DND-41 (cell line): Measurements from ENCODE around the gene CS.
A peak's percentile ranks its signal among the peaks of the same experiment; 100 is the strongest.

ENCODE experiments used
- ATAC-seq: fragments of 200-7000 bp; cut with Tn5 transposase; 3 replicates; pipeline ENCODE4 v1.9.1; 2021; ENCODE audit warnings: low read depth; ENCODE audit not compliant: insufficient read depth
- DNase-seq: peaks from one replicate; pipeline ENCODE4 v3.0.0-alpha.2; 2020
- H2AFZ ChIP-seq: 2 replicates; pipeline ENCODE4 v1.6.0; 2012; ENCODE audit warnings: low read depth, low read length
- H3K27ac ChIP-seq: 2 replicates; pipeline ENCODE4 v1.5.1; 2012; ENCODE audit warnings: low read length, inconsistent platforms
- H3K27me3 ChIP-seq: fragments of 200-600 bp; sonication (generic); 2 replicates; pipeline ENCODE4 v1.6.0; 2012; ENCODE audit warnings: low read length, mild to moderate bottlenecking, inconsistent platforms; ENCODE audit not compliant: insufficient read depth, poor library complexity
- H3K36me3 ChIP-seq: 2 replicates; pipeline ENCODE4 v1.5.1; 2012; ENCODE audit warnings: low read length, inconsistent platforms; ENCODE audit not compliant: insufficient read depth
- H3K4me1 ChIP-seq: 2 replicates; pipeline ENCODE4 v1.5.1; 2012; ENCODE audit warnings: mild to moderate bottlenecking, low read length; ENCODE audit not compliant: insufficient read depth
- H3K4me2 ChIP-seq: 2 replicates; pipeline ENCODE4 v1.6.0; 2012; ENCODE audit warnings: mild to moderate bottlenecking, moderate library complexity, low read length, inconsistent platforms; ENCODE audit not compliant: insufficient read depth
- H3K4me3 ChIP-seq, 2 experiments: fragments of 200-600 bp in 1 of 2; shearing (Covaris generic) in 1 of 2; 2 replicates each; pipeline ENCODE4 v1.5.1; 2012 to 2016; ENCODE audit warnings: inconsistent platforms in 2 of 2, low read length in 2 of 2, mild to moderate bottlenecking in 2 of 2, low read depth in 1 of 2, moderate library complexity in 1 of 2
- H3K79me2 ChIP-seq: 2 replicates; pipeline ENCODE4 v1.6.0; 2012; ENCODE audit warnings: low read length, inconsistent platforms; ENCODE audit not compliant: insufficient read depth
- H3K9ac ChIP-seq: 2 replicates; pipeline ENCODE4 v1.6.0; 2012; ENCODE audit warnings: low read depth, mild to moderate bottlenecking, inconsistent platforms, low read length, moderate library complexity
- H3K9me3 ChIP-seq: 2 replicates; pipeline ENCODE4 v1.5.1; 2012; ENCODE audit warnings: low read length, moderate library complexity, mild to moderate bottlenecking, inconsistent platforms; ENCODE audit not compliant: insufficient read depth, severe bottlenecking
- H4K20me1 ChIP-seq: 2 replicates; pipeline ENCODE4 v1.6.0; 2012; ENCODE audit warnings: low read length; ENCODE audit not compliant: insufficient read depth
- EZH2 ChIP-seq: IDR thresholded peaks from 3 replicates; pipeline ENCODE4 v1.6.1; 2012; ENCODE audit warnings: borderline replicate concordance, low read depth, mild to moderate bottlenecking, moderate library complexity, low read length, inconsistent platforms; ENCODE audit not compliant: severe bottlenecking
- TF ChIP-seq, protein P1 (sequence below): IDR thresholded peaks from 2 replicates; pipeline ENCODE4 v1.5.1; 2012; ENCODE audit warnings: borderline replicate concordance, low read length, moderate library complexity, mild to moderate bottlenecking; ENCODE audit not compliant: poor library complexity, severe bottlenecking; ENCODE audit errors: extremely low read depth

Gene CS

DNA sequence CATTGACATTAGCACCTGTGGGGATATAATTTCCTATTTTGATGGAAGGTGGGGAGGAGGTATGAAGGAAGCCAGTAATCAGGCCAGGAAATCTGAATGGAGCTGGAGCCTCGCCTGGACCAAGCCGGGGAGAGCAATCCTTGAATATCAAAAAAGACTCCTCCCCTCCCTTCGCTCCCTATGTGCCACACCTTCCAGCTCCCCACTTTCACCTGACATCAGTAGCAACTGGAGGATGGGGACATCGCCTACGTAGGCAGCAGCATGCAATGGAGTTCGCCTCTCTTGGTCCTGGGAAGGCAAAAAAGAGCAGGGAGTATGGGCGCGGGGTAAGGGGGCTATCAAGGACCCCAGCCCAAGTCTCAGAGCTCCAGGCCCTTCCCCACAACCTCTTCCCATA lies 43.1 kb downstream of the CS start:
- H3K4me1 ChIP-seq = peaks cover 30% of the 10 kb centered on the region
- ATAC-seq (no peak), DNase-seq (no peak)
- no peak overlapping the region for H2AFZ ChIP-seq
- H3K4me2 ChIP-seq = peak overlapping the region; percentile 83
- peaks cover 55% of the 10 kb centered on the region for H3K36me3 ChIP-seq
- no peaks in the 10 kb centered on the region for H3K9me3 ChIP-seq
- peaks cover 13% of the 10 kb centered on the region; the same call in 1 of the 2 replicates for H4K20me1 ChIP-seq
- H3K79me2 ChIP-seq = peaks cover 27% of the 10 kb centered on the region
- H3K27ac ChIP-seq = peak overlapping the region; percentile 86
- peak overlapping the region; percentile 97 to 99; a peak in 3 of 4 replicates for H3K4me3 ChIP-seq
- H3K9ac ChIP-seq = peak overlapping the region; percentile 72
- TF ChIP-seq, protein P1, sequence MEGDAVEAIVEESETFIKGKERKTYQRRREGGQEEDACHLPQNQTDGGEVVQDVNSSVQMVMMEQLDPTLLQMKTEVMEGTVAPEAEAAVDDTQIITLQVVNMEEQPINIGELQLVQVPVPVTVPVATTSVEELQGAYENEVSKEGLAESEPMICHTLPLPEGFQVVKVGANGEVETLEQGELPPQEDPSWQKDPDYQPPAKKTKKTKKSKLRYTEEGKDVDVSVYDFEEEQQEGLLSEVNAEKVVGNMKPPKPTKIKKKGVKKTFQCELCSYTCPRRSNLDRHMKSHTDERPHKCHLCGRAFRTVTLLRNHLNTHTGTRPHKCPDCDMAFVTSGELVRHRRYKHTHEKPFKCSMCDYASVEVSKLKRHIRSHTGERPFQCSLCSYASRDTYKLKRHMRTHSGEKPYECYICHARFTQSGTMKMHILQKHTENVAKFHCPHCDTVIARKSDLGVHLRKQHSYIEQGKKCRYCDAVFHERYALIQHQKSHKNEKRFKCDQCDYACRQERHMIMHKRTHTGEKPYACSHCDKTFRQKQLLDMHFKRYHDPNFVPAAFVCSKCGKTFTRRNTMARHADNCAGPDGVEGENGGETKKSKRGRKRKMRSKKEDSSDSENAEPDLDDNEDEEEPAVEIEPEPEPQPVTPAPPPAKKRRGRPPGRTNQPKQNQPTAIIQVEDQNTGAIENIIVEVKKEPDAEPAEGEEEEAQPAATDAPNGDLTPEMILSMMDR = no peak
- no peak for TF ChIP-seq EZH2
- no peaks in the 10 kb centered on the region for H3K27me3 ChIP-seq

DNA sequence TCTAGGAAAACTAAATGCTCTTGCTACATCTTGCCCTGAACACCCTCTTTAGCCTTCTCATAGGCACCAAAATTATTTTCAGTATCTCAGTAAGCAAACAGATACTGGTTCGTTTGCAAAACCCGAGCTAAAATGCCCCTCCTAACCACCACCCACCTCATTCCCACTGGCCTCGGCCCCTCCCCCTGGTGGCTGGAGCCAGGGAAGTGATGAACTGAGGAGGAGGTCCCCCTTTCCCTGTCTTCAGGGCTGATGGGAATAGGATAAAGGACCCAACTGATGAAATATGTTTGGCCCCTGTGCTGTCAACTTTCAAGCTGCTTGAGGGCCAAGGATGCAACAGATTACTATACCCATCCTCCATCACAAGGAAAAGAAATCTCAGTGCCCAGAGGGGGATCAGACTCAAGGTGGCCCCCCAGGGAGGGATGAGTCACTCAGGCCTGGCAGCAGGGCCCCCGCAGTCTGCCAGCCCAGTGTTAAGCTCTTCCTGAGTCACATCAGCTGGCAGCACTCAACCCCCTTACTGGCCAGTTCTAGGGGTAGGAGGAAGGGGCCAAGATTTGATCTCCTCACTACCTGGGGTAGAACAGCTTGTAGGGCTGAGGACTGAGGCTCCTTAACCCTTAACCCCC lies 43.7 kb downstream of the CS start:
- ATAC-seq = no peak
- Histone ChIP-seq H3K79me2 (peaks cover 27% of the 10 kb centered on the region), H4K20me1 (peaks cover 13% of the 10 kb centered on the region; the same call in 1 of the 2 replicates), H3K9me3 (no peaks in the 10 kb centered on the region), H3K4me1 (peaks cover 30% of the 10 kb centered on the region), H3K4me3 (peak overlapping the region in 1 of 2 experiments; percentile 99; a peak in 2 of 4 replicates), H2AFZ (no peak overlapping the region), H3K27me3 (no peaks in the 10 kb centered on the region), H3K4me2 (peak overlapping the region; percentile 83), H3K9ac (peak overlapping the region; percentile 72; the same call in 1 of the 2 replicates), H3K36me3 (peaks cover 61% of the 10 kb centered on the region), H3K27ac (no peak overlapping the region)
- DNase-seq = no peak
- TF ChIP-seq, protein P1 = no peak
- TF ChIP-seq EZH2 = no peak

GRCh38 chr12:56255671-56256070 lies 44.5 kb downstream of the CS start:
- Histone ChIP-seq H4K20me1 (peaks cover 13% of the 10 kb centered on the region; the same call in 1 of the 2 replicates), H3K9ac (peak overlapping the region; percentile 11), H3K4me3 (no peak overlapping the region), H3K4me1 (peaks cover 30% of the 10 kb centered on the region), H3K27ac (no peak overlapping the region), H3K27me3 (no peaks in the 10 kb centered on the region), H3K9me3 (no peaks in the 10 kb centered on the region), H3K79me2 (peaks cover 27% of the 10 kb centered on the region), H3K36me3 (peaks cover 64% of the 10 kb centered on the region), H3K4me2 (peak overlapping the region; percentile 83; the same call in 1 of the 2 replicates), H2AFZ (no peak overlapping the region)
- ATAC-seq (no peak), DNase-seq (no peak)
- TF ChIP-seq, protein P1 = no peak
- no peak for TF ChIP-seq EZH2
